Coronary artery (tissue), 2 donors: ENCODE results near the gene PTGDR.

ENCODE experiments used
- DNase-seq: peaks from one replicate; pipeline ENCODE4 v3.0.0-alpha.2; 2017; ENCODE audit warnings: low spot score
- H3K27ac ChIP-seq, 2 donors: fragments of 200-600 bp; sonication (generic); one replicate each; pipeline ENCODE4 v1.5.1; 2016 to 2019
- H3K4me3 ChIP-seq: fragments of 200-600 bp; sonication (generic); 2 replicates; pipeline ENCODE4 v1.5.1; 2016; ENCODE audit warnings: mild to moderate bottlenecking, moderate library complexity
- TF ChIP-seq, protein P1 (sequence below): fragments of 200-600 bp; sonication (generic); IDR thresholded peaks from one replicate; pipeline ENCODE4 v1.5.1; 2019; ENCODE audit warnings: antibody characterized with exemption

Gene PTGDR

DNA sequence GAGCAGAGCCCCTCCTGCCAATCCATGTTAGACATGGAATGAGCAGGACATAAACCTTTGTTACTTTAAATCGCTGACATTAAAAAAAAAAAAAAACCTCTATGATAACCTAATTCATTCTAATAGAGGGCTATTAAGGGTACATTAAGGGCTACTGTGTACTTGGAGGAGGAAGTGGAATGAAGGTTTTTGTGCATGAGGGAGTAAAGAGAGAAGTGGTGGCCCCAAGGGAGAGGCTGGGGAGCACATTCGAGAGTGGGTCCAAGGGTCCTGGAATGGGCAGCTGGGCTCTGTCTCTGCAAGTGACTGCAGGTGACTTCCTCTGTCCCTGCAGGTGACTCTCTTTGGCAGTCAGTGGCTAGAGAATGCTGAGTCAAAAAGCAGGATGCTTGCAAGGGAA lies 32.1 kb upstream of the PTGDR start:
- TF ChIP-seq, protein P1, sequence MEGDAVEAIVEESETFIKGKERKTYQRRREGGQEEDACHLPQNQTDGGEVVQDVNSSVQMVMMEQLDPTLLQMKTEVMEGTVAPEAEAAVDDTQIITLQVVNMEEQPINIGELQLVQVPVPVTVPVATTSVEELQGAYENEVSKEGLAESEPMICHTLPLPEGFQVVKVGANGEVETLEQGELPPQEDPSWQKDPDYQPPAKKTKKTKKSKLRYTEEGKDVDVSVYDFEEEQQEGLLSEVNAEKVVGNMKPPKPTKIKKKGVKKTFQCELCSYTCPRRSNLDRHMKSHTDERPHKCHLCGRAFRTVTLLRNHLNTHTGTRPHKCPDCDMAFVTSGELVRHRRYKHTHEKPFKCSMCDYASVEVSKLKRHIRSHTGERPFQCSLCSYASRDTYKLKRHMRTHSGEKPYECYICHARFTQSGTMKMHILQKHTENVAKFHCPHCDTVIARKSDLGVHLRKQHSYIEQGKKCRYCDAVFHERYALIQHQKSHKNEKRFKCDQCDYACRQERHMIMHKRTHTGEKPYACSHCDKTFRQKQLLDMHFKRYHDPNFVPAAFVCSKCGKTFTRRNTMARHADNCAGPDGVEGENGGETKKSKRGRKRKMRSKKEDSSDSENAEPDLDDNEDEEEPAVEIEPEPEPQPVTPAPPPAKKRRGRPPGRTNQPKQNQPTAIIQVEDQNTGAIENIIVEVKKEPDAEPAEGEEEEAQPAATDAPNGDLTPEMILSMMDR, result no peak
- DNase-seq, result no peak

DNA sequence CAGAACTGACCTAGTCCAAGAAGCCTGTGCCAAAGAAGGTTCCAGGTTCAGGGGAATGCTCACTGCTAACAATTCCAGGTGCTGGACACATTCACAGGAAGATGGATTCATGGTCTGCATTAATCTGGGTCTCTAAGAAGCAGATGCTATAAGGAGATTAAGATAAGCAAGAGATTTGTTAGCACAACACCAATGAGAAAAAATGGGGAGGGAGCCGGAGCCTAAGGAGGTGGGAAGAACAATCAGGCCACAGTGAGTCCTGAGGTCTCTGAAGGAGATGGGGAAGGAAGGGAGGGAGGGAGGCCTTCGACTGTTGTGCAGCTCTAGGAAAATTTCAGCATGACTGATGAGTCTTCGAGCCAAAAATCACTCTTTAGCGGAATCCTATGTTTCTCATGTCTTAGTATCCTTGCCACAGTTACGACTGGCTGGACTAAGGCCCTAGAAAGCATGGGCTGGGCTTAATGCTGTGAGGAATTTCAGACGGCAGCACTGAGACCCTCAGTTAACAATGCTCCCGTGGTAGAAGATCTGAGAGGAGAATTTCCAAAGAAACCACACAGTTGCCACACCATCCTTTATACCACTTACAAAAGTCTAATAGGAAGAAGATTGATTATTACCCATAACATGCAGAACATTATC lies 31.5 kb upstream of the PTGDR start:
- Histone ChIP-seq H3K4me3 (no peak overlapping the region), H3K27ac (no peak overlapping the region)
- TF ChIP-seq, protein P1, result no peak
- DNase-seq, result no peak

More for the DNA sequence above, 32.1 kb upstream of the PTGDR start:
- Histone ChIP-seq H3K27ac (no peak overlapping the region), H3K4me3 (no peak overlapping the region)

DNA sequence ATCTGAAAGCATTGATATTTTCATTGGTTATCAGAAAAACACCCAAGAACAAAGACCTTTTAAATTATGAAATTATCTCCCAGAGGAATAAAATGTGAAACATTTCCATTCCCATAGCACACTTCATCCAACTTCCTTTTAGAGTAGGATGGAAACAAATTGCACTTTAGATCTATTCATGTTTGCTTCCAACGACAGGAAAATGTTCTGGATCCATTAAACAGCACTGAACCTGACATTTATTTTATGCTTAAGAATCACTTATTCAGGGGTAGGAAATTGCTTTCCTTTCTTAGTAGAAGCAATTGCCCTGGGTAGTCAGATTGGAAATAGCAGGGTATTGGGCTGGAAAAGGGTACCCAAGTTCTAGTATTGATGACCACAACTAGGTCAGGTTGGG lies 28.8 kb upstream of the PTGDR start:
- no peak for DNase-seq
- TF ChIP-seq, protein P1, result no peak

DNA sequence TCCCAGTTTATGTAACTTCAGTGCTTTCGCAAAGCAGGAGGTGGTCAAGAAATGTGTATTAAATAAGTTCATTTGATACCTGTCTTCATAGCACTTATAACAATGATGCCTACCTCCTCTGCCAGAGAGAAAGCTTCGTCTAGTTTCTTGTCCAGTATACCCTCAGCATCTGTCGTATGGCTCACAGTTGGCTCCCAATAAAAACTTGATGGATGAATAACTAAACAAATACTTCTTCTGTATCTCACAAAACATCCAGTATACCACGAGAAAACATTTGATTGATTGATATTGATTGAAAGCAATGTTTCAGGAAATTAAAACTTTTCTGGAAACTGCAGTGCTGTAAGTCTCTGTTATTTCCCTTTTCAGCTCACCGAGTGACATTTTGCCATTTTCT lies 26.9 kb upstream of the PTGDR start:
- DNase-seq, result no peak
- no peak overlapping the region for H3K27ac ChIP-seq
- no peak overlapping the region for H3K4me3 ChIP-seq
- TF ChIP-seq, protein P1, result no peak

More for the DNA sequence above, 28.8 kb upstream of the PTGDR start:
- Histone ChIP-seq H3K4me3 (no peak overlapping the region), H3K27ac (no peak overlapping the region)

DNA sequence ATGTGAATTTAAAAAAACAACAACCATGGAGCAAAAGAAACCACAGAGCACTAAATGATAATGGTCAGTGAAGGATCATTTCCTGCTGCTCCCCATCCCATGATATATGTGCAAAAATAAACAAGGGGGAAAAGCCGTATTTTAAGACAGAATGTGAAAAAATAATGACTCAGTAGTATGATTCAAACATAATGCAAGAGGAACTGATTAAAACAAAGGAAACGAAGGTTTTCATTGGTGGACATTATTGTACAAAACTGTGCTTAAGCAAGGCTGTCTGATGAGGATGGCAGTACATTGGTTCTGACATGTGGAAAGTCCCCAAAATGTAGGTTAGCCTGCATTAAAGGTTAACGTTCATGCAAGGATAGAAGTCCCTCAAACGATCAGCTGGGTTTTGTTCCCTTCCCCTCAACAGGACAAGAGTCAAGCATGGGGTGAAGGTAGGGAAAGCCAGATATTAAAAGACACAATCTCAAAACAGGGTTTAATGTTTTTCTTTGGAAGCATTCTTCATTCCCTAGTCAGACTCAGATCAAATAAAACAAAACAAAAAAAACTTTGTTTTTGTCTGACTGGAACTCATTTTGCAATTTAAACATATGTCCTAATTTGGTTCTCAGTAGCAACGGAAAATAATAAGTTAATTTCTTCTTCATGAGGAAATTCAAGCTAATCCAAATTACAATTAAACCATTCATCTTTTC lies 26.3 kb upstream of the PTGDR start:
- Histone ChIP-seq H3K27ac (no peak overlapping the region), H3K4me3 (no peak overlapping the region)
- no peak for DNase-seq
- TF ChIP-seq, protein P1, result no peak

DNA sequence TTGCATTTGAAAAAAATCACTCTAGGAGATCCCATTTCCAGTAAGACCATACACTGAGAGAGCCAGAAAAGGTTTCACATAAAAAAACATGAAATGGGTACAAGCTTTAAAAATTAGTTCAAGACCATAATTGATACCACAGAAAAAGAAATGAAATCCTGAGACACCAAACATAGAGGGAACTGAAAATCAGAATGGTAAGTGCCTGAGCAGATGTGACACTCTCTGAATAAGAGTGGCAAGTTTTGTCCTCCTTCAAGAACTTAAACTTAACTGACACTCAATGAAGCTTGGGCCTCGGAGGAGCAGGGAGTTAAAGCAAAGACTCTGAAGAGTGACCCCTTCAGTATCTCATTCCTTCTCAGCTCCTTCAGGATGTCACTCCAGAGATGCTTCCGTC lies 23.2 kb upstream of the PTGDR start:
- no peak overlapping the region for H3K27ac ChIP-seq

More for the DNA sequence above, 23.2 kb upstream of the PTGDR start:
- TF ChIP-seq, protein P1, result no peak
- H3K4me3 ChIP-seq, result no peak overlapping the region
- no peak for DNase-seq
